GM12878 (cell line): Measurements from ENCODE around the gene DMXL2. TPM values are rescaled to one million over a fixed set of nuclear protein-coding genes. Genes with fewer than 3 reads are reported as not detected.

Experiments
- BHLHE40 ChIP-seq, 2 experiments: fragments of 450-650 bp in 1 of 2; IDR thresholded peaks; 2 replicates each; pipeline ENCODE4 v1.6.1; 2011 to 2017; ENCODE audit warnings: low read depth in 2 of 2, borderline replicate concordance in 1 of 2, improper control_type of control experiment in 1 of 2, low read length in 1 of 2, mild to moderate bottlenecking in 1 of 2
- CBX5 ChIP-seq: sonication (generic); IDR thresholded peaks from 2 replicates; pipeline ENCODE4 v1.6.1; 2016; ENCODE audit warnings: low read depth, moderate library complexity, mild to moderate bottlenecking, inconsistent platforms
- DPF2 ChIP-seq: fragments of 450-650 bp; IDR thresholded peaks from 2 replicates; pipeline ENCODE4 v1.6.1; 2017; ENCODE audit warnings: mild to moderate bottlenecking
- FOXM1 ChIP-seq: IDR thresholded peaks from 2 replicates; pipeline ENCODE4 v1.6.1; 2012; ENCODE audit warnings: low read depth, mild to moderate bottlenecking, inconsistent platforms, low read length, moderate library complexity
- MTA2 ChIP-seq: fragments of 450-650 bp; IDR thresholded peaks from 2 replicates; pipeline ENCODE4 v1.6.1; 2016; ENCODE audit warnings: low read depth, mild to moderate bottlenecking, moderate library complexity
- NFIC ChIP-seq: IDR thresholded peaks from 2 replicates; pipeline ENCODE4 v1.6.1; 2012; ENCODE audit warnings: low read depth, mild to moderate bottlenecking, inconsistent platforms, low read length, moderate library complexity
- NFXL1 ChIP-seq: fragments of 450-650 bp; IDR thresholded peaks from 2 replicates; pipeline ENCODE4 v1.6.1; 2017; ENCODE audit warnings: antibody characterized with exemption, mild to moderate bottlenecking, borderline replicate concordance
- PML ChIP-seq: IDR thresholded peaks from 2 replicates; pipeline ENCODE4 v1.6.1; 2012; ENCODE audit warnings: low read length, inconsistent platforms
- POLR2AphosphoS5 ChIP-seq: IDR thresholded peaks from 2 replicates; pipeline ENCODE4 v1.6.1; 2011; ENCODE audit warnings: mild to moderate bottlenecking, low read length, inconsistent platforms
- polyA plus RNA-seq, 11 experiments: library from polyadenylated mRNA; depleted of rRNA in 4 of 11; unstranded in 6 of 11; stranded (reverse) in 5 of 11; fragments of >200 nt; fragmentation: Nextera tagmentation in 4 of 11; fragmentation: Illumina TruSeq in 1 of 11; extraction: Ambion mirVana in 4 of 11; extraction: Trizol in 1 of 11; gene quantifications; 1 replicate in 1 of 11; 2 replicates in 10 of 11; pipeline versions ENCODE4 v1.2.1 to v1.2.3, GENCODE V29; 2011 to 2016; ENCODE audit warnings: inconsistent platforms in 2 of 11, missing spikeins in 2 of 11, low read depth in 1 of 11
- total RNA-seq, 4 experiments: library from RNA; depleted of rRNA in 3 of 4; stranded (reverse); fragments of >200 nt in 3 of 4; fragmentation: Illumina TruSeq in 1 of 4; extraction: Trizol in 1 of 4; gene quantifications; 2 replicates each; pipeline versions ENCODE4 v1.2.1 to v1.2.3, GENCODE V29; 2013 to 2021
- TF ChIP-seq, protein P1 (sequence below): fragments of 450-650 bp; IDR thresholded peaks from 2 replicates; pipeline ENCODE4 v1.6.1; 2017; ENCODE audit warnings: borderline replicate concordance
- TF ChIP-seq, protein P2 (sequence below): IDR thresholded peaks from 2 replicates; pipeline ENCODE4 v1.6.1; 2012; ENCODE audit warnings: low read length, inconsistent platforms
- TF ChIP-seq, protein P3 (sequence below): IDR thresholded peaks from 2 replicates; pipeline ENCODE4 v1.6.1; 2011; ENCODE audit warnings: low read depth, mild to moderate bottlenecking, low read length, moderate library complexity, borderline replicate concordance; ENCODE audit errors: extremely low read depth
- TF ChIP-seq, protein P4 (sequence below): fragments of 450-650 bp; IDR thresholded peaks from 2 replicates; pipeline ENCODE4 v1.6.1; 2017; ENCODE audit warnings: mild to moderate bottlenecking

The DMXL2 gene
- total and polyA plus RNA-seq, 10 of the 15 experiments (the other 5 are each of a cell fraction or from before 2014, with no cell fraction given): 8.5 to 32.1 (median 22.0) TPM

DNA sequence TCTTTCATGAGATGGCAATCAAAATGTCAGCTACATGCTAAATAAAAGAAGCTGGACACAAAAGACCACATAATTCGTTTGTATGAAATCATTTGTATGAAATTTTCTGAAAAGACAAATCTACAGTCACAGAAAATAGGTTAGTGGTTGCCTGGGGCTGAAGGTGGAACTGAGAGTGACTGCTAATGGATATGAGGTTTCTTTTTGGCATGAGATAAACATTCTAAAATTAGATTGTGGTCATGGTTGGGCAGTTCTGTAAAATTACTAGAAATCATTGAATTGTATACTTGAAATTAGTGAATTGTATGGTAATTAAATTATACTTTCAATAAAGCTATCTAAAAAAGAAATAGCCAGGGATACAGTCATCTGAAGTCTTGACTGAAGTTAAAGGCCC is 2.7 kb upstream of the DMXL2 start (continued):
- TF ChIP-seq, protein P1, sequence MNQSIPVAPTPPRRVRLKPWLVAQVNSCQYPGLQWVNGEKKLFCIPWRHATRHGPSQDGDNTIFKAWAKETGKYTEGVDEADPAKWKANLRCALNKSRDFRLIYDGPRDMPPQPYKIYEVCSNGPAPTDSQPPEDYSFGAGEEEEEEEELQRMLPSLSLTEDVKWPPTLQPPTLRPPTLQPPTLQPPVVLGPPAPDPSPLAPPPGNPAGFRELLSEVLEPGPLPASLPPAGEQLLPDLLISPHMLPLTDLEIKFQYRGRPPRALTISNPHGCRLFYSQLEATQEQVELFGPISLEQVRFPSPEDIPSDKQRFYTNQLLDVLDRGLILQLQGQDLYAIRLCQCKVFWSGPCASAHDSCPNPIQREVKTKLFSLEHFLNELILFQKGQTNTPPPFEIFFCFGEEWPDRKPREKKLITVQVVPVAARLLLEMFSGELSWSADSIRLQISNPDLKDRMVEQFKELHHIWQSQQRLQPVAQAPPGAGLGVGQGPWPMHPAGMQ: no peak
- peak; percentile 94 for TF ChIP-seq MTA2
- peak; percentile 88; the same call in 1 of the 2 replicates for TF ChIP-seq FOXM1
- TF ChIP-seq, protein P2, sequence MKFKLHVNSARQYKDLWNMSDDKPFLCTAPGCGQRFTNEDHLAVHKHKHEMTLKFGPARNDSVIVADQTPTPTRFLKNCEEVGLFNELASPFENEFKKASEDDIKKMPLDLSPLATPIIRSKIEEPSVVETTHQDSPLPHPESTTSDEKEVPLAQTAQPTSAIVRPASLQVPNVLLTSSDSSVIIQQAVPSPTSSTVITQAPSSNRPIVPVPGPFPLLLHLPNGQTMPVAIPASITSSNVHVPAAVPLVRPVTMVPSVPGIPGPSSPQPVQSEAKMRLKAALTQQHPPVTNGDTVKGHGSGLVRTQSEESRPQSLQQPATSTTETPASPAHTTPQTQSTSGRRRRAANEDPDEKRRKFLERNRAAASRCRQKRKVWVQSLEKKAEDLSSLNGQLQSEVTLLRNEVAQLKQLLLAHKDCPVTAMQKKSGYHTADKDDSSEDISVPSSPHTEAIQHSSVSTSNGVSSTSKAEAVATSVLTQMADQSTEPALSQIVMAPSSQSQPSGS: peak; percentile 91
- no peak for TF ChIP-seq POLR2AphosphoS5
- TF ChIP-seq CBX5: 0 out of 2 replicates have a peak, but pooled peaks have one; percentile 47
- TF ChIP-seq, protein P3, sequence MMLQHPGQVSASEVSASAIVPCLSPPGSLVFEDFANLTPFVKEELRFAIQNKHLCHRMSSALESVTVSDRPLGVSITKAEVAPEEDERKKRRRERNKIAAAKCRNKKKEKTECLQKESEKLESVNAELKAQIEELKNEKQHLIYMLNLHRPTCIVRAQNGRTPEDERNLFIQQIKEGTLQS: no peak
- peak; percentile 46 to 52; a peak in 3 of 4 replicates for TF ChIP-seq BHLHE40 (IDR thresholded peaks at IDR 0.05; ENCODE audit: borderline replicate concordance in 1 of 2, low read depth in 2 of 2, low read length in 1 of 2)
- TF ChIP-seq NFXL1: no peak
- 0 out of 2 replicates have a peak, but pooled peaks have one; percentile 58 for TF ChIP-seq PML
- TF ChIP-seq DPF2: peak; percentile 93
- TF ChIP-seq, protein P4, sequence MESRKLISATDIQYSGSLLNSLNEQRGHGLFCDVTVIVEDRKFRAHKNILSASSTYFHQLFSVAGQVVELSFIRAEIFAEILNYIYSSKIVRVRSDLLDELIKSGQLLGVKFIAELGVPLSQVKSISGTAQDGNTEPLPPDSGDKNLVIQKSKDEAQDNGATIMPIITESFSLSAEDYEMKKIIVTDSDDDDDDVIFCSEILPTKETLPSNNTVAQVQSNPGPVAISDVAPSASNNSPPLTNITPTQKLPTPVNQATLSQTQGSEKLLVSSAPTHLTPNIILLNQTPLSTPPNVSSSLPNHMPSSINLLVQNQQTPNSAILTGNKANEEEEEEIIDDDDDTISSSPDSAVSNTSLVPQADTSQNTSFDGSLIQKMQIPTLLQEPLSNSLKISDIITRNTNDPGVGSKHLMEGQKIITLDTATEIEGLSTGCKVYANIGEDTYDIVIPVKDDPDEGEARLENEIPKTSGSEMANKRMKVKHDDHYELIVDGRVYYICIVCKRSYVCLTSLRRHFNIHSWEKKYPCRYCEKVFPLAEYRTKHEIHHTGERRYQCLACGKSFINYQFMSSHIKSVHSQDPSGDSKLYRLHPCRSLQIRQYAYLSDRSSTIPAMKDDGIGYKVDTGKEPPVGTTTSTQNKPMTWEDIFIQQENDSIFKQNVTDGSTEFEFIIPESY: no peak
- peak; percentile 86 for TF ChIP-seq NFIC
